GM19193 (cell line): Measurements from ENCODE around the gene RABGAP1L.

ENCODE experiments used
- POLR2A ChIP-seq: IDR thresholded peaks from 4 replicates; pipeline ENCODE4 v1.6.1; 2011; ENCODE audit not compliant: insufficient read depth, insufficient read length; ENCODE audit errors: extremely low read depth

Gene RABGAP1L

DNA sequence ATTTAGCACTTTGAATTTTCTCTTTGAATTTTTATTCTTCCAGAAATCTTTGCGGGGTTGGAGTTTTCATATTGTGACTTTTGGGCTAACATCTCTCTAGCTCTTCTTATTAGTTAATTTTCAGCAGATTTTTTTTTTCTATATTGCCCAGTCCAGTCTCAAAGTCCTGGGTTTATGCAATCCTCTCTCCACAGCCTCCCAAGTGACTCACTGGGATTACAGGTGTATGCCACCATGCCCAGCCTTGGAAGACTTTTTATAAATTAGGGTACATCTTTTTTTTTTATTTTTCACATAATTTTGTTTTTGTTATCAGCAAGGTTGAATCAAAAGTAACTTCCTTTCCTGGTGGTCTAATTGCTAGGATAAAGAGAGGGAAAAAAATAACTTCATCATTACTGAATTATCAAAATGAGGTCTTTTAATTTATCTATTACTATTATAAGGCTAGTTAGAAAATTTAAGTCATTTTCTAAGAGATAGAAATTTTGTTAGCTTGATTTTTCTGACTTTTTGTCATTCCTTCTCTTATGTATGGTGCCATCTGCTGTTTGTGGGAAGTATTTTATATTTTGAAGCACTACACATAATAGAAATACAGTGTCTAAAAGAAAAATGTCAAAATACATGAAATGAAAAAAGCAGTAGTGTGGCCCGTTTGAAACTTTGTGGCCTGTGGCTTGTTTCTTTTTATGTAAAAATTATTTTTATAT, 567.0 kb downstream of the RABGAP1L start:
- no peak for TF ChIP-seq POLR2A

DNA sequence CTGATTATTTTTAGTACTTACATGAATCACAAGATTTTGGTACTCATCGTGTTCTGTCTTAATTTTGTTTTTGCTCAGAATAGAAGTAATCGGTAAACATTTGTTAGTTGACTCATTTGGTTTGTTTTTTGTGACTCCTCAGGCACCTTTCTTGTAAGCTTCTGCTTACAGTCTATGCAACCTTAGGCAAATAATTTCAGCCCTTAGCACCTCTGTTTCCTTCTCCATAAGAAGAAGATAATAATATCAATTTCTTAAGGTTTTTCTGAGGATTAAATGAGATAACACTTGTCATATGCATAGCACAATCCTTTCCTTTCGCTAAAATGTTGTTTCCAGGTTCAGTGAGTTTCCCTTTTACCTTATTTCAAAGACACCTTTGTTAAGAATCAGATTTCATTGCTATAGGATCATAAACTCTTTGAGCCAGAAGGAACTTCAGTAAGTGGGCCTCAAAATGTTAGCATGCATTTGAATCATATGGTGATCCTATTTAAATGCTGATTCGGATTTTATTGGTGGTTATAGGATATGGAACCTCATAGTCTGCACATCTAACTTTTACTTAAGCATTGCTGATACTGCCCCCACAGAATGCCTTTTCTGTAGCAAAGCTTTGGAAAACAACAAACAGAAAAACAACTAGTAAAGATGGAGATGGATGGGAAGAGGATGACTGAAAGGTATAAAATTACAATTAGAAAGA, 567.7 kb downstream of the RABGAP1L start:
- TF ChIP-seq POLR2A = no peak

DNA sequence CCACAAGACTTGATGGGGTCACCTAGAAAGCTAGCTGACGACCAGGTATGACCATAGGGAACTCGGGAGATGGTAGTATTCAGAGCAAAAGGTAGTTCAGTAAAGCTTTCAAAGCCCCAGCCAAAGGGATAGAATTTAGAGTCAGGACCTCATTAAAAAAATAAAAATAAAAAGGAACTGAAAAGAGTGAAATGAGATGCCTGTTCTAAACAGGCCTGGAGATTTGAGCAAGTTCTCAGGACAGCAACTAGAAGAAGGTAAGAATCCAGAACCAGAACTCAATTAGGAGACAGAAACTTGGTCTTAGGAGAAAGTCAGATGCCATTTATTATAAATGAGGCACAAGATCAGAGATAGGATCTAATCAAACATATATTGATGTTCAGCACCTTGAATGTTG, 575.0 kb downstream of the RABGAP1L start:
- no peak for TF ChIP-seq POLR2A

DNA sequence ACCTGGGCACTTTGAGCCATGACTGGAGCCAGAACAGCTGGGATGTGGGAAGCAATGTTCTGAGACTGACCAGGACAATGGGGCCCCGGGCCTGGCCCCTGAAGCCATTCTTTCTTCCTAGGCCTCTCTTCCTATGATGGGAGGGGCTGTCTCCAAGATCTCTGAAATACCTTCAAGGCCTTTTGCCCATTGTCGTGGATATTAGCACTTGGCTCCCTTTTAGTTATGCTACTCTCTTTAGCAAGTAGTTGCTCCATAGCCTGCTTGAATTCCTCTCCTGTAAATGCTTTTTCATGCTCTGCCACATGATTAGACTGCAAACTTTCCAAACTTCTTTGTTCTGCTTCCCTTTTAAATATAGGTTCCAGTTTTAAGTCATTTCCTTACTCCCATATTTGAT, 577.5 kb downstream of the RABGAP1L start:
- TF ChIP-seq POLR2A = no peak

DNA sequence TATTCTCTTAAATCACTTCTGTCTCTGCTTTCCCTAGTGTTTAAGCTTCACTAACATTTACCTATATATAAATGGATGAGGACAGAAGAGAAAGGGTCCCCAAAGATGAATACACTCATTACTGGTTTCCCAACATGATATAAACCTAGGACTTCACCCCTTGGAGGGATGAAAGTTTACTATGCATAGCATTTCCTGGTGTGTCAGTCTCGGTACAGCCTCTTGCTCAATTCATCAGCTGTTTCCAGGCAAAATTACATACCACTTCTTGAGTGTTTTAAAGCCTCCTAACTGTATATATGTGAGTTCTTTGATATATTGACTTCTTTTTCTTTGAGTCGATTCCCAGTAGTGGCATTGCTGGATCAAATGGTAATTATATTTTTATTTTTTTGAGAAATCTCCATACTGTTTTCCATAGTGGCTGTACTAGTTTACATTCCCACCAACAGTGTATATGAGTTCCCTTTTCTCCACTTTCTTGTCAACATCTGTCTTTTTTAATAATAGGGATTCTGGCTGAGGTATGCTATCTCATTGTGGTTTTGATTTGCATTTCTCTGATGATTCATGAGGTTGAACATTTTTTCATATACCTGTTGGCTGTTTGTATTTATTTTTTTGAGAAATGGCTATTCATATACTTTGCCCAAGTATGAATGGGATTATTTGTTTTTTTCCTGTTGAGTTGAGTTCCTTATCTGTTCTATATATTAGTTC, 581.1 kb downstream of the RABGAP1L start:
- no peak for TF ChIP-seq POLR2A

DNA sequence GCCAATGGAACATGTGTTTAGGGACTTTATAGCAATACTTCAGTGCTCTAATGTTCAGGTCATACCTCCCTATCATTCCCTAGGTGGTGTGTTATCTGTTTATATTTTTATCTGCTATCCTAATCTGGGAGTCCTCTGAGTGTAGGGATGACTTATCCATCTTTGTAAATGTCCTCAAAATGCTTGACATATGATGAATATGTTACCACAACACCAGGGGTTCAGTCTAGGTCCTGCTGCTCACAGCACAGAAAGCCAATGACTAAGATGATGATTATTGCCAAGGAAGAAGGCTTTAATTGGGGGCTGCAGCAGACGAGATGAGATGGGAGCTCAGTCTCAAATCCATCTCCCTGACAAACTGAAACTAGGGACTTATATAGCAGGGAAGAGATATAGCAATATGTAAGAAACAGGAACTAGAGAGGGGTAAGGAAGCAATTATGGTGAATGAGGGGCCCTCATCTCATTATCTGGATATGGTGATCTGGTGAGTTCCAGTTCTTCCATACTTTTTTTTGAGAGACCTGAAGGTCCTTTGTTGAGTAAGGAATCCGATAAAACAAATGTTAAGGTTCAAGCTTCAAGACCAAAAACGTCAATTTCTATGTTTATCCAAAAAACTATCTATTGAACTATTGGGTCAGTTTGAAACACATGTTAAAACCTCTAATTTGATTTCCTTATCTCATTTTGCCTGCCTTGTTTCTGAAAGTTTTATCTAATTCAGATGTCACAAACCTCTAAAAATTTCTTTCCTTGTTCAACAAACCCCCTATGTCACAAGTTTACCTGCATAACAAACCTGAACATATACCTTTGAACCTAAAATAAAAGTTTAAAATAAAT, 583.7 kb downstream of the RABGAP1L start:
- no peak for TF ChIP-seq POLR2A

DNA sequence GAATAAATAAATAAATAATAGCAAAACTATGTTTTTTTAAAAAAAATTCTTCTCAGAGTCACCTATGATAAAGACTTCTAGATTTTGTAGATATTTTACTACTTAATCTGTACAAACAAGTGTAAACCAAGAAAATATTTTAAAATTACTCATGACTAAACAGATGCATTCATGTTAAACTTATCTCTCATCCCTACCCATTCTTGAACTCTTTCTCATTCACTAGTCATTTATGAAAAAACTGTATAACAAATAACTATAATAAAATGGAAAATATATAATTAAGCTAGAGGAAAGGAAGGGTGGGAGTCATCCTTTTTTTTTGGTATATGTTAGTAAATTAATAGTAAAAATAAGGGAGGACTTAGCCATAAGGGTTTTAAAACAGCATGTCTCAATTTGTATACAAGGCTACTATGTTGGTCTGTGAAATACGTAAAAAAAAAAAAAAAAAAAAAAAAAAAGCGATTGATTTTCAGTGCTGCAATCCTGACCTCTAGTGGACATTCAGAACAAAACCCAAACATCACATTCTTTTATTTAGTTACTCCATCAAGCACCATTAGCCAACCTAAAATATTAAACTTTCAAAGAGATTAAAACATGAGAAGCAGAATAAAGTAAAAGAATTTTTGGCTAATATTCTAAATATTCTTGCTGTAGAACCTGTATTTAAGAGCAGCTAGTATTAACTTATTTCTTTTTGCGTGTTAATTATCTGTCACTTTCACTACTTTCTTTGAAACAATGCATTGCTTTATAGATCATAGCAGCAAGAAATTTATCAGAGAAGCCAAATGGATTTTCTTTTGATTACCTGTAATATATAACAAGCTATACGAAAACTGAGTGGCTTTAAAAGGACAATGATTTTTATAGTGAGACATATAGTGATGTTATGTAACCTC, 584.6 kb downstream of the RABGAP1L start:
- no peak for TF ChIP-seq POLR2A

DNA sequence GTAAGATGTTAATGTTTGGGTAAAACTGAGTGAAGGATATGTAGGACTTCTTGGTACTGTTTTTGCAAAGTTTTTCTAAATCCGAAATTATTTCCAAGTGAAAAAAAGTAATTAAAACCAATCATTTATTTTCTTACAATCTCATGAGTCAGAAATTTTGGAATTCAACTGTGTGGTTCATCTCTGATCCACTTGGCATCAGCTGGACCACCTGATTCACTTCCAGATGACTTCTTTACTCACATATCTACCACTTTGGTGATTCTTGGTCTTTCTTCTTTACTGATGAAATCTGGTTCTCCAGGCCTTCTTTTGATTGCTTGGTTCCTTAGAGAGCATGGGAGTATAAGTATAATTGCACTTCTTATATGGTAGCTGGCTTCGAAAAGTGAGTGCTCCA, 585.6 kb downstream of the RABGAP1L start:
- no peak for TF ChIP-seq POLR2A

DNA sequence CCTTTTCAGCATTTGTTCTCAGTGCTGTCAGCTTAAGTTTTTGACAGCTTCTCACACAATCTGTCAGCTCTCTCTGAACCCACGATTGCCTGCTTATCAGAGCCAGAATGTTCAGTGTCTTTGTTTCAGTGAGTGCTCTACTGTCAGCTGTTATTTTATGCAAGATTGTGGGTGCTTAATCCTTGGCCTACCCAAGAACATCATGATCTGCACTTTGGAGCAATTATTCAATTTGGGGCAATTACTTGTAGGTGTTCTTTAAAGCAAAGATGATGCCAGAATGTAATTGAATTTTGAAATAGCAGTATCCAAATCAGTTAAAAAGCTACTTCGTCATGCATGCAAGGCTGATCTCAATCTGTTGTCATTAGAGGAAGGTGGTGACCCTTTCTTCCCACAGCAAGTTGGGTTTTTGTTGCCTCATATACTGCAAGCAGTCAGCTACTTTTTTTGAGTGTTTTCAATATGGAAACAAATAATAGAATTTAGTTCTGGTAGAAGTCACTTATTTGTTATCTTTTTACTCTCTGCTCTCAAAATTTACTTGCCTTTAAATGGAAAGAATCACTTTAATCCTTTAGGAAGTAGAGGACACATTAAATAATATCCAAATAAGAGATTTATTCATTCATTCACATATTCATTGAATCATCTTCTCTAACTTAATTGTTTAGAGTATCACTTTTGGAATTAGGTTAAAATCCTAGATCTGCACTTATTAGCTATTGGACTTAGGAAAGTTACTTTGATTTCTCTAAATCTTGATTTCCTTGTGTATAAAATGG, 586.9 kb downstream of the RABGAP1L start:
- TF ChIP-seq POLR2A = no peak

DNA sequence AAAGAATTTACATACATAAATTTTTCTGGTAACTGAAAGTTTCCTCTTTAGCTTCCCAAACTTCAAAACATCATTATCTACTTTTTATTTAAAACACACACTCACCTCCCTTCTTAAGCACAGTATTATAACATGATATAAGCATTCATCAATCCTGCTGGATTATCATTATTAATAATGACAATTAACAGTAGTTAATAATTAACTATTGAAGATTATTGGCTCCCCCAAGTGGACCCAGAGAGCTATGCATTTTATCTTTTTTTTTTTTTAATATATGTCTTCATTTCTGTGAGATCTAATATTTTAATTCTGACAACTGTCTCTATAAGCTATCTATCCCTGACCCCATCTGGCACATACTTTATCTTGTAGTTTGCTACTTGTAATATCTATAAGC, 588.3 kb downstream of the RABGAP1L start:
- no peak for TF ChIP-seq POLR2A

DNA sequence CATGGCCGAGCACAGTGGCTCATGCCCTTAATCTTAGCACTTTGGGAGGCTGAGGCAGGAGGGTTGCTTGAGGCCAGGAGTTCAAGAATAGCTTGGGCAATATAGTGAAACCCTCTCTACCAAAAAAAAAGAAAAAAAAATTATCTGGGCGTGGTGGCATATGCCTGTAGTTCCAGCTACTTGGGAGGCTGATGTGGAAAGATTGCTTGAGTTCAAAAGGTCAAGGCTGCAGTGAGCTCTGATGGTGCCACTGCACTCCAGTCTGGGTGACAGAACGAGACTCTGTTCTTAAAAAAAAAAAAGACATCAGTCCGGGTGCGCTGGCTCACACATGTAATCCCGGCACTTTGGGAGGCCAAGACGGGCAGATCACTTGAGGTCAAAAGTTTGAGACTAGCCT, 589.3 kb downstream of the RABGAP1L start:
- no peak for TF ChIP-seq POLR2A

DNA sequence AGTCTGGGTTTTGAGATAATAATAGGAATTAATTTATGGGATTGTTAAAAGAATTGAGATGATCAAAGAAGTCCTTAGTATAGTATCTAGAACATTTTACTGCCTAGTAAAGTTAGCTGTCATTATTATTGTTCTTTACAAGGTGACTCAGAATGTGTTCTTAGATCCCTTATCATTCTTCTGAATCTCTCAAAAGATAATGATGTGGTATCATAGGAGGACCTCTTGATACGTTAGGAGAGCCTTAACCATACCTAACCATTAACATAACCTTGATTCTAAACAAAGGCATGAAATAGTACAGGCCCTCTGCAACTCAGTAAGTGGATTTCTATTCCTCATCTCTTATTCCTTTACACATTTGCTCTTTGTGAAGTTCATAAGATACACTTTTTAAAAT, 593.8 kb downstream of the RABGAP1L start:
- TF ChIP-seq POLR2A = no peak

DNA sequence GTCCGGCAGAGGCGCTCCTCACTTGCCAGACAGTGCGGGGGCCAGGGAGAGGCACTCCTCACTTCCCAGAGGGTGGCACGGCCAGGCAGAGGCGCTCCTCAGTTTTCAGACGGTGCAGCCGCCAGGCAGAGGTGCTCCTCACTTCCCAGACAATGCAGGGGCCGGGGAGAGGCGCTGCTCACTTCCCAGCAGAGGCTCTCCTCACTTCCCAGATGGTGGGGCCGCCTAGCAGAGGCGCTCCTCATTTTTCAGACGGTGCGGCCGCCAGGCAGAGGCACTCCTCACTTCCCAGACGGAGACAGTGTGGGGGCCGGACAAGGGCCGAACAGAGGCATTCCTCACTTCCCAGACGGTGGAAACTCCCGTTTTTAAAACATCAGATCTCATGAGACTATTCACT, 602.0 kb downstream of the RABGAP1L start:
- TF ChIP-seq POLR2A = no peak

DNA sequence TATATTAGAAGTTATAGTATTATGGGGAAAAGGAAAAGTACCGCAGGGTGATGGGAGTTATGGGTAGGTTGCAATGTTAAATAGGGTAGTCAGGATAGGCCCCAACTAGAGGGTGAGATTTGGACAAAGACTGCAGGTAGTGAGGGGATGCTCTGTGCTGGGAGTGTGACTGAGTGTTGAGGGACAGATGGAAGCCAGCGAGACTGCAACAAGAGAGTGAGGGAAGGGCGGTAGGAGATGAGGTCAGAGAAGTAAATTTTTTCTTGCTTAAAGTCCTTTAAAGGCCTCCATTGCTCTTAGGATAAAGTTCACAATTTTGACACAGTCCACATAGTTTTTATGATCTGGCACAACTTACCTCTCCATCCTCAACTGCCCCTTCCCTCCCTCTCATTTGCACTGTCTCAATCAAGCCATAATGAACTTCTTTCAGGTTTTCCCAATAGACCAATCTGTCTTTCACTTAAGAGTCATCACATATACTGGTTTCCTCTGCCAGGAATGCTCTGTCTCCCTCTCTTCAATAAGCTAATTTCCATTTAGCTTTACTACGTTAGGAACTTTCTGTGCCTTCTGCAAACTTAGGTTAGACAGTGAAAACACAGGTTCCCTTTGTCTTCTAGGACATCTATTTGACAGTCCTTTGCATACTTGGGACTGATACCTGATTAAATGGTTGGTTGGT, 602.7 kb downstream of the RABGAP1L start:
- TF ChIP-seq POLR2A = no peak
